Coronary artery (tissue), 2 donors: ENCODE results near the gene TM7SF3.
"Not testable (repeated sequence)": the region's sequence is repeated elsewhere in the genome, so short reads cannot be mapped to it uniquely, and the experiment has no call there.

Source experiments
- DNase-seq: peaks from one replicate; pipeline ENCODE4 v3.0.0-alpha.2; 2017; ENCODE audit warnings: low spot score
- H3K27ac ChIP-seq, 2 donors: fragments of 200-600 bp; sonication (generic); one replicate each; pipeline ENCODE4 v1.5.1; 2016 to 2019
- H3K4me3 ChIP-seq: fragments of 200-600 bp; sonication (generic); 2 replicates; pipeline ENCODE4 v1.5.1; 2016; ENCODE audit warnings: mild to moderate bottlenecking, moderate library complexity
- CTCF ChIP-seq: fragments of 200-600 bp; sonication (generic); IDR thresholded peaks from one replicate; pipeline ENCODE4 v1.5.1; 2019; ENCODE audit warnings: antibody characterized with exemption

The TM7SF3 gene

DNA sequence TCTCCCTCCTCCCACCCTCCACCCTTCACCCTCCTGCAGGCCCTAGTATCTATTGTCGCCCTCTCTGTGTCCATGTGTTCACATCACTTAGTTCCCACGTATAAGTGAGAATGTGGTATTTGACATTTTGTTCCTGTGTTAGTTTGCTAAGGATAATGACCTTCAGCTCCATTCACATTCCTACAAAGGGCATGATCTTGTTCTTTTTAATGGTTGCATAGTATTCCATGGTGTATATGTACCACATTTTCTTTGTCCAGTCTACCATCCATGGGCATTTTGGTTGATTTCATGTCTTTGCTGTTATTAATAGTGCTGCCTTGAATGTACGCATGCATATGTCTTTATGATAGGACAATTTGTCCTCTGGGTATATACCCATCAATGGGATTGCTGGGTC lies 38.6 kb upstream of the TM7SF3 start:
- no peak for DNase-seq
- H3K4me3 ChIP-seq, result no peak overlapping the region
- no peak for TF ChIP-seq CTCF

DNA sequence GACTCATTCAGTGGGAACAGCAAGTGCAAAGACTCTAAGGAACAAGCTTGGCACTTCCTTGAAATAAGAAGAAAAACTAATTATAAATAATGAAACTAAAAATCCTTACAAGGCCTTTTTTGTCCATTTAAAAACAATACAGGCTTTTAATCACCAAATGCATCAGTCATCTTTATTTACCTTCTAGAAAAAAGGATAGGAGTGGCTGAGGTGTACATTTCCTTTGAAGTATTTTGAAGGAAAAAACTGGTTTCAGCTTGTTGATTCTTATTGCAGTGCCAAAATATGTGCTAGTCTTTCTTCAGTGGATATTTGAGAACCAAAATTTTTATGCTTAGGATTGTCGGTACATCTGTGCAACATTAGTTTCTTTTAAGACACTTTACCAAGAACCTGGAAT lies 38.0 kb upstream of the TM7SF3 start:
- no peak for DNase-seq
- TF ChIP-seq CTCF, result no peak
- no peak overlapping the region for H3K27ac ChIP-seq

More for the DNA sequence above, 38.6 kb upstream of the TM7SF3 start:
- no peak overlapping the region for H3K27ac ChIP-seq

GRCh38 chr12:27048822-27049752 lies 34.9 kb upstream of the TM7SF3 start:
- Histone ChIP-seq H3K27ac (no peak overlapping the region), H3K4me3 (no peak overlapping the region)
- DNase-seq, result no peak
- no peak for TF ChIP-seq CTCF

More for the DNA sequence above, 38.0 kb upstream of the TM7SF3 start:
- H3K4me3 ChIP-seq, result no peak overlapping the region

DNA sequence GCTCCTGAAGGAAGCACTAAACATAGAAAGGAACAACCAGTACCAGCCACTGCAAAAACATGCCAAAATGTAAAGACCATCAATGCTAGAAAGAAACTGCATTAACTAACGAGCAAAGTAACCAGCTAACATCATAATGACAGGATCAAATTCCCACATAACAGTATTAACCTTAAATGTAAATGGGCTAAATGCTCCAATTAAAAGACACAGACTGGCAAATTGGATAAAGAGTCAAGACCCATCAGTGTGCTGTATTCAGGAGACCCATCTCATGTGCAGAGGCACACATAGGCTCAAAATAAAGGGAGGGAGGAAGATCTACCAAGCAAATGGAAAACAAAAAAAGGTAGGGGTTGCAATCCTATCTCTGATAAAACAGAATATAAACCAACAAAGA lies 27.8 kb upstream of the TM7SF3 start:
- H3K27ac ChIP-seq, DNase-seq, H3K4me3 ChIP-seq: not testable (repeated sequence)

DNA sequence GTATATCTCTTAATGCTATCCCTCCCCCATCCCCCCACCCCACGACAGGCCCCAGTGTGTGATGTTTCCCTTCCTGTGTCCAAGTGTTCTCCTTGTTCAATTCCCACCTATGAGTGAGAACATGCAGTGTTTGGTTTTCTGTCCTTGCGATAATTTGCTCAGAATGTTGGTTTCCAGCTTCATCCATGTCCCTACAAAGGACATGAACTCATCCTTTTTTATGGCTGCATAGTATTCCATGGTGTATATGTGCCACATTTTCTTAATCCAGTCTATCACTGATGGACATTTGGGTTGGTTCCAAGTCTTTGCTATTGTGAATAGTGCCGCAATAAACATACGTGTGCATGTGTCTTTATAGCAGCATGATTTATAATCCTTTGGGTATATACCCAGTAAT lies 26.5 kb upstream of the TM7SF3 start:
- DNase-seq, H3K27ac ChIP-seq, H3K4me3 ChIP-seq: not testable (repeated sequence)

DNA sequence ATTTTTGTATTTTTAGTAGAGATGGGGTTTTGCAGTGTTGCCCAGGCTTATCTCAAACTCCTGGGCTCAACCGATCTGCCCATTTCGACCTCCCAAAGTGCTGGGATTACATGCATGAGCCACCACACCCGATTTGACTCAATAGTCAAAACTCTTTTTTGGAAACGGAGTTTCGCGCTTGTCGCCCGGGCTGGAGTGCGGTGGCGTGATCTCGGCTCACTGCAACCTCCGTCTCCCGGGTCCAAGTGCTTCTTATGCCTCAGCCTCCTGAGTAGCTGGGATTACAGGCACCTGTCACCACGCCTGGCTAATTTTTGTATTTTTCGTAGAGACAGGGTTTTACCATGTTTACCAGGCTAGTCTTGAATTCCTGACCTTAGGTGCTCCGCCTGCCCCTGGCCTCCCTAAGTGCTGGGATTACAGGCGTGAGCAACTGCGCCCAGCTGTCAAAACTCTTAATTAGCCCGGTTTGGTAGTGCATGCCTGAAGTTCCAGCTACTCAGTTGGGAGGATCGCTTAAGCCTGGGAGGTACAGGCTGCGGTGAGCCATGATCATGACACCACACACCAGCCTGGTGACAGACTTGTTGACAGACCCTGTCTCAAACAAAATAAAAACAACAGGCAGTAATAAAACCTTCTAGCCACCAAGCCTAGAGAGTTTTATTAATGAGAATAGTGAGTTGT lies 20.6 kb upstream of the TM7SF3 start:
- H3K4me3 ChIP-seq, result no peak overlapping the region
- no peak overlapping the region for H3K27ac ChIP-seq
- TF ChIP-seq CTCF, result no peak
- no peak for DNase-seq

- TF ChIP-seq CTCF, result no peak
- H3K27ac ChIP-seq, result no peak overlapping the region
- no peak overlapping the region for H3K4me3 ChIP-seq
- DNase-seq, result no peak
Observed at GRCh38 chr12:27032679-27033078, 18.5 kb upstream of the TM7SF3 start.

- DNase-seq, result no peak
- H3K27ac ChIP-seq, result no peak overlapping the region
- no peak overlapping the region for H3K4me3 ChIP-seq
- no peak for TF ChIP-seq CTCF
Observed at GRCh38 chr12:27031531-27031930, 17.3 kb upstream of the TM7SF3 start.
